ENCODE results near the gene RNU2-1.
"Not testable (repeated sequence)": the region's sequence is repeated elsewhere in the genome, so short reads cannot be mapped to it uniquely, and the experiment has no call there.

- not testable (repeated sequence) for TF ChIP-seq EZH2phosphoT487 (IDR thresholded peaks at IDR 0.05; ENCODE audit: unreplicated experiment); CREB1 (CRISPR knock-in tag; IDR thresholded peaks at IDR 0.05; ENCODE audit: low read depth); POLR2AphosphoS5 (IDR thresholded peaks at IDR 0.05; ENCODE audit: low read depth); CTCF (conservative IDR thresholded peaks at IDR 0.05; ENCODE audit: low read depth in 2 of 2); STAT1 (IDR thresholded peaks at IDR 0.05; ENCODE audit: unreplicated experiment); JUNB (IDR thresholded peaks at IDR 0.05; ENCODE audit: unreplicated experiment); ZNF114 (CRISPR knock-in tag; IDR thresholded peaks at IDR 0.05)
Observed at GRCh38 chr17:43272914-43273313, 39.1 kb upstream of the RNU2-1 start.

All from GM23338 (cell line).